HG02623 (cell line): ENCODE measurements around the gene PRDM5.

Experiments used
- ATAC-seq: cut with Tn5 transposase; IDR thresholded peaks from one replicate; pipeline ENCODE4 v1.9.1; 2021; ENCODE audit warnings: moderate library complexity; ENCODE audit not compliant: unreplicated experiment

The PRDM5 gene

GRCh38 chr4:120915336-120915735 is 7.2 kb downstream of the PRDM5 start:
- ATAC-seq = no peak

GRCh38 chr4:120903419-120903818 is 19.1 kb downstream of the PRDM5 start:
- ATAC-seq = no peak

GRCh38 chr4:120902925-120903324 is 19.6 kb downstream of the PRDM5 start:
- ATAC-seq = no peak

GRCh38 chr4:120901731-120902130 is 20.8 kb downstream of the PRDM5 start:
- ATAC-seq = no peak

GRCh38 chr4:120897981-120898719 is 24.4 kb downstream of the PRDM5 start:
- ATAC-seq = no peak

- ATAC-seq = no peak
Observed at GRCh38 chr4:120895554-120895953, 27.0 kb downstream of the PRDM5 start.

- ATAC-seq = no peak
Observed at GRCh38 chr4:120893314-120893713, 29.2 kb downstream of the PRDM5 start.

- no peak for ATAC-seq
Observed at GRCh38 chr4:120886191-120886590, 36.3 kb downstream of the PRDM5 start.

- no peak for ATAC-seq
Observed at GRCh38 chr4:120881846-120882245, 40.7 kb downstream of the PRDM5 start.

GRCh38 chr4:120881351-120881750 is 41.2 kb downstream of the PRDM5 start:
- ATAC-seq = no peak

- no peak for ATAC-seq
Observed at GRCh38 chr4:120877021-120877420, 45.5 kb downstream of the PRDM5 start.

- no peak for ATAC-seq
Observed at GRCh38 chr4:120874792-120875774, 47.4 kb downstream of the PRDM5 start.

- ATAC-seq = no peak
Observed at GRCh38 chr4:120873554-120873953, 49.0 kb downstream of the PRDM5 start.

GRCh38 chr4:120871173-120871572 is 51.4 kb downstream of the PRDM5 start:
- no peak for ATAC-seq

- ATAC-seq = no peak
Observed at GRCh38 chr4:120870279-120870673, 52.2 kb downstream of the PRDM5 start.

- no peak for ATAC-seq
Observed at GRCh38 chr4:120869613-120870278, 52.8 kb downstream of the PRDM5 start.

- ATAC-seq = no peak
Observed at GRCh38 chr4:120867506-120867905, 55.0 kb downstream of the PRDM5 start.

- peak; percentile 79 for ATAC-seq
Observed at GRCh38 chr4:120865985-120866384, 56.5 kb downstream of the PRDM5 start.

GRCh38 chr4:120864969-120865368 is 57.6 kb downstream of the PRDM5 start:
- ATAC-seq = no peak

- no peak for ATAC-seq
Observed at GRCh38 chr4:120862432-120862831, 60.1 kb downstream of the PRDM5 start.

GRCh38 chr4:120861852-120862251 is 60.7 kb downstream of the PRDM5 start:
- no peak for ATAC-seq
